AG04450 (cell line): ENCODE data around the gene SCLT1. TPM values are rescaled to one million over a fixed set of nuclear protein-coding genes. Genes with fewer than 3 reads are reported as not detected.

Experiments
- CTCF ChIA-PET: fragments of 300-600, 350-600 bp; formaldehyde crosslinking; extraction: SDS; loops from one replicate; lab custom pipeline; 2022; ENCODE audit warnings: antibody characterized with exemption, inconsistent platforms; lab: Charles Lee
- POLR2A ChIA-PET: fragments of 350-600 bp; formaldehyde crosslinking; extraction: SDS; loops from one replicate; lab custom pipeline; 2021; ENCODE audit warnings: antibody characterized with exemption, inconsistent platforms; lab: Yijun Ruan, JAX
- DNase-seq: peaks from one replicate; pipeline ENCODE4 v3.0.0-alpha.2; 2011; ENCODE audit warnings: low read depth, low spot score
- H3K27ac ChIP-seq: one replicate; pipeline ENCODE4 v1.5.1; 2012; ENCODE audit warnings: low read depth, low read length, control low read depth
- H3K27me3 ChIP-seq: one replicate; pipeline ENCODE4 v1.6.0; 2012; ENCODE audit warnings: low read length; ENCODE audit not compliant: control insufficient read depth, insufficient read depth
- H3K4me3 ChIP-seq: 2 replicates; pipeline ENCODE4 v1.5.1; 2011; ENCODE audit warnings: mild to moderate bottlenecking, low read depth, low read length, control low read depth
- H3K9me3 ChIP-seq: 2 replicates; pipeline ENCODE4 v1.5.1; 2012; ENCODE audit warnings: low read length; ENCODE audit not compliant: control insufficient read depth, insufficient read depth
- polyA plus RNA-seq: library from polyadenylated mRNA; depleted of rRNA; stranded (reverse); fragments of >200 nt; gene quantifications from 2 replicates; pipeline ENCODE4 v1.2.3, GENCODE V29; 2011
- TF ChIP-seq, protein P1 (sequence below): IDR thresholded peaks from 2 replicates; pipeline ENCODE4 v1.5.1; 2011; ENCODE audit warnings: low read depth, low read length, control low read depth, inconsistent platforms

SCLT1 gene
- polyA plus RNA-seq, 1 experiment, result 7.5 TPM

DNA sequence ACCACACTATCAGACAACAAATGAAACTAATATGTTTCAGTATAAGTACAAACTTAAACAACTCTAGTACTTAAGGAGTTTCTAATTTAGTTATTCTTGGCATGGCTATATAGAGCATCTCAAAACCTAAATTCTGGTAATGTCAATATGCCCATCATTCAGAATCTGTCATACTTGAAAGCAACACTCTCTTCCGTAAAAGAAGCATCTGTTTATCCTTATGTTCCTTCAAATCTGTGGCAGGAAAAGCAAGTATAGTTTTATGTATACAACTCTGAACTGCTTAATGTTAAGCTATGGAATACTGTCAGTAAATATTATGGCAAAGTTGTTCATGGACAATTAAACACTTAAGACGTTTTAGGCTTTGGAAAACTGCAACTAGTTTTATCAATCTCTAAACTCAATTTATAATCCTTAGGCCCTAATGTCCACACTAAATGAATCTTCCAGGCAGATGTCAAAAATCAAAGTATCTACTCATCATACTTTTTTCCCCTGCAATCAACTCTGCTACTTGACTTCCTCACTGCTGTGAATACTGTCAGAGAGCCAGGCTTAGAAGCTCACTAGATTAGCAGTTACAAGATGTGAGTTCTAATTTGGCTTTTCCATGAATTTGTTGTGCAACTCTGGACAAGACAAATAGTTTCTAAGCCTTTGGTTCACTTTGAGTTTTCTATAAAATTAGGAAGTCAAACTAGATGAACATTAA lies 109.4 kb downstream of the SCLT1 start:
- H3K9me3 ChIP-seq, result no peaks in the 10 kb centered on the region
- H3K27ac ChIP-seq, result no peak overlapping the region
- ChIA-PET POLR2A (interaction anchor here (0.6 kb wide), 1 partner anchor 109 kb away, joined by 3 read pairs; no protein-coding TSS in a partner anchor), CTCF (no interaction called here)
- no peak overlapping the region for H3K4me3 ChIP-seq
- TF ChIP-seq, protein P1, sequence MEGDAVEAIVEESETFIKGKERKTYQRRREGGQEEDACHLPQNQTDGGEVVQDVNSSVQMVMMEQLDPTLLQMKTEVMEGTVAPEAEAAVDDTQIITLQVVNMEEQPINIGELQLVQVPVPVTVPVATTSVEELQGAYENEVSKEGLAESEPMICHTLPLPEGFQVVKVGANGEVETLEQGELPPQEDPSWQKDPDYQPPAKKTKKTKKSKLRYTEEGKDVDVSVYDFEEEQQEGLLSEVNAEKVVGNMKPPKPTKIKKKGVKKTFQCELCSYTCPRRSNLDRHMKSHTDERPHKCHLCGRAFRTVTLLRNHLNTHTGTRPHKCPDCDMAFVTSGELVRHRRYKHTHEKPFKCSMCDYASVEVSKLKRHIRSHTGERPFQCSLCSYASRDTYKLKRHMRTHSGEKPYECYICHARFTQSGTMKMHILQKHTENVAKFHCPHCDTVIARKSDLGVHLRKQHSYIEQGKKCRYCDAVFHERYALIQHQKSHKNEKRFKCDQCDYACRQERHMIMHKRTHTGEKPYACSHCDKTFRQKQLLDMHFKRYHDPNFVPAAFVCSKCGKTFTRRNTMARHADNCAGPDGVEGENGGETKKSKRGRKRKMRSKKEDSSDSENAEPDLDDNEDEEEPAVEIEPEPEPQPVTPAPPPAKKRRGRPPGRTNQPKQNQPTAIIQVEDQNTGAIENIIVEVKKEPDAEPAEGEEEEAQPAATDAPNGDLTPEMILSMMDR, result no peak
- no peaks in the 10 kb centered on the region for H3K27me3 ChIP-seq
- no peak for DNase-seq

DNA sequence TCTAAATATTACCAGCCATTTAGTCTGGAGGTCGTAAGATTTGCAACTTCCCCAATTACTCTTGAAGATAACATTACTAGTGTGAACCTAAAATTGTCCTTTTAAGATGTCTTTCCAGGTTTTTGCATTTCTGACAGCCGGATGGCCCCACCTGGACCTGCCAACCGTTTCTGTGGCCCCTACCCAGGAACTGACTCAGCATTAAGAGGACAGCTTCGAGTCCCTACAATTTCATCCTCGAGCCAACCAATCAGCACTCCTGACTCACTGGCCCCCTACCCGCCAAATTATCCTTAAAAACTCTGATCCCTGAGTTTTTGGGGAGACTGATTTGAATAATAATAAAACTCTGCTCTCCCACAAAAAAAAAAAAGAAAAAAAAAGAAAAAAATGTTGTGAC lies 112.0 kb downstream of the SCLT1 start:
- DNase-seq, result no peak
- TF ChIP-seq, protein P1, result no peak
- ChIA-PET POLR2A (no interaction called here), CTCF (no interaction called here)
- Histone ChIP-seq H3K9me3 (no peaks in the 10 kb centered on the region), H3K4me3 (no peak overlapping the region), H3K27me3 (no peaks in the 10 kb centered on the region), H3K27ac (no peak overlapping the region)

DNA sequence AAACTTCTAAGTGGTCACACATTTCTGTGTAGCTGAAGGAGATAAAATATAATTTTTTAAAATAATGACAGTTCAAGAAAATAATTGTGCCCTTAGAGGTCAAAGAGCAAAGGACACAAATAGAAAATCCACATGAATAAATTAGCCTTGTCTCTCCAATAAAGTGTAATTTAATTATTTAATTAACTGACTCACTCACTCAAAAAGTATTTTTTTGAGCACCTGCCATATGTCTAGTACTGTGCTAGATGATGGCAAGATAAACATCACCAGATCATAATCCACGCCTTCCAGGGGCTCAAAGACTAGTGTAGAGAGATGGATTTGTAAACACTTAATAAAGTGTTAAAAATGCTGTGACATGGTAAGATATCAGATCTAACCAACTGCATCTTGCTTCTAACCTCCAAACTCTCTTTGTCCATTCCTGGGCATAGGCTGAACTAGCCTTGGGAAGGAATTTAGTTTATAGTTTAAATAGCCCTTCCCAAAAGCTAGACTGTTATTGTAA lies 112.5 kb downstream of the SCLT1 start:
- Histone ChIP-seq H3K4me3 (no peak overlapping the region), H3K27me3 (no peaks in the 10 kb centered on the region), H3K9me3 (no peaks in the 10 kb centered on the region), H3K27ac (no peak overlapping the region)
- no peak for DNase-seq
- ChIA-PET POLR2A (no interaction called here), CTCF (no interaction called here)
- TF ChIP-seq, protein P1, result no peak

DNA sequence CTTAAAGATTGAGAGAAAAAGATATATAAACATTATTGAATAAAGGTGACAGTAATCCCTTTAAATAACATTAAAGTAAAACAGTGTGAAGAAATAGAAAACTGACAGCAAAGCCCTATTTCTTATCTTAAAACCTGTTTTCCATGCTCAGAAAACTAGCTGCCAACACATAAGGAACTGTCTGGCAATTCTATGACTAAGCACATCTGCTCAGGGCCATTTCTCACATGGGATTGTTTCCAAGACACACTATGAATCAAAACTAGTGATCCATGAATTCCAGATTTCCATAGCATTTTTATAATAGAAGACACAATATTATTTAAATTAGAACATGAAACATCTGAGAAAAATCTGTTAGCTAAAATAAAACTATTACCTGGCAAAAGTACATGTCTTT lies 113.4 kb downstream of the SCLT1 start:
- H3K4me3 ChIP-seq, result no peak overlapping the region
- no peaks in the 10 kb centered on the region for H3K9me3 ChIP-seq
- ChIA-PET POLR2A (no interaction called here), CTCF (no interaction called here)
- peak; percentile 13 for DNase-seq
- TF ChIP-seq, protein P1, result no peak
- no peak overlapping the region for H3K27ac ChIP-seq
- H3K27me3 ChIP-seq, result no peaks in the 10 kb centered on the region

DNA sequence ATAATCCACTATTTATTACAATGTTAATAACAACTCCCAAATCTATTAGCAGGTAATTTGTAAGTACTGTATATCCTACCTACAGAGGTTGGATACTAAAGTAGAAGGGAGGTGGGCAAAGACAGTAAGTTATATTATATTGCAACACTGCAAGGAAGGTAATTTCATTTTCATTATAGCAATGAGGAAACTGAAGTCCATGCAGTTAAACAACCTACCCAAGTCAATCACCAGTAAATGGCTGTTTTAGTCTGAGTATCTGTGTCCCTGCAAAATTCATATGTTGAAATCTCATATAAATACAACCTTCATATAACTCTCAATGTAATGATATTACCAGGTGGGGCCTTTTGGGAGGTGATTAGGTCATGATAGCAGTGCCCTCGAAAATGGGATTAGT lies 114.4 kb downstream of the SCLT1 start:
- ChIA-PET CTCF (no interaction called here), POLR2A (no interaction called here)
- Histone ChIP-seq H3K27ac (no peak overlapping the region), H3K4me3 (no peak overlapping the region), H3K9me3 (no peaks in the 10 kb centered on the region), H3K27me3 (no peaks in the 10 kb centered on the region)
- TF ChIP-seq, protein P1, result no peak
- no peak for DNase-seq
